Endothelial cell of umbilical vein (primary cell): ENCODE measurements around the gene SERPINA12. TPM values are rescaled to one million over a fixed set of nuclear protein-coding genes. Genes with fewer than 3 reads are reported as not detected.

ENCODE experiments used
- BruUV-seq: library from RNA; stranded (reverse); fragments of 400-500 nt; replicated peaks from 2 replicates; lab custom pipeline; 2021; lab: Mats Ljungman, UMichigan
- CTCF ChIA-PET: fragments of 300-600, 350-600 bp; sonication (Branson Sonifier 250); formaldehyde crosslinking; loops from one replicate; lab custom pipeline; 2021; ENCODE audit warnings: antibody characterized with exemption, inconsistent platforms; lab: Charles Lee
- POLR2A ChIA-PET: fragments of 300-600, 350-600 bp; sonication (Branson Sonifier 250); formaldehyde crosslinking; loops from one replicate; lab custom pipeline; 2021; ENCODE audit warnings: antibody characterized with exemption, inconsistent platforms; lab: Charles Lee
- DNase-seq: peaks from one replicate; pipeline ENCODE4 v3.0.0-alpha.2; 2011; ENCODE audit warnings: low read depth, low spot score
- FAIRE-seq: peaks from 2 replicates; lab custom pipeline; 2011; peaks lifted over from hg19 to GRCh38; lab: Jason Lieb, UNC
- H2AFZ ChIP-seq: 2 replicates; pipeline ENCODE4 v1.6.0; 2012; ENCODE audit warnings: low read depth, low read length, control low read depth, inconsistent platforms
- H3K27ac ChIP-seq: 2 replicates; pipeline ENCODE4 v1.5.1; 2011; ENCODE audit warnings: low read depth, mild to moderate bottlenecking, control low read depth, low read length, moderate library complexity; ENCODE audit not compliant: insufficient read depth
- H3K27me3 ChIP-seq, 2 experiments: 2 replicates each; pipeline versions ENCODE4 v1.6.0 to v1.6.1; 2011; ENCODE audit warnings: low read length in 2 of 2, mixed read lengths in 1 of 2; ENCODE audit not compliant: control insufficient read depth in 2 of 2, insufficient read depth in 2 of 2
- H3K36me3 ChIP-seq, 2 experiments: 2 replicates in 1 of 2; 3 replicates in 1 of 2; pipeline ENCODE4 v1.5.1; 2011; ENCODE audit warnings: low read length in 2 of 2, mild to moderate bottlenecking in 1 of 2, moderate library complexity in 1 of 2; ENCODE audit not compliant: control insufficient read depth in 2 of 2, insufficient read depth in 2 of 2; ENCODE audit errors: extremely low read depth in 1 of 2
- H3K4me1 ChIP-seq: 3 replicates; pipeline ENCODE4 v1.5.1; 2011; ENCODE audit warnings: mild to moderate bottlenecking, low read length; ENCODE audit not compliant: control insufficient read depth, insufficient read depth; ENCODE audit errors: extremely low read depth
- H3K4me2 ChIP-seq: 2 replicates; pipeline ENCODE4 v1.6.1; 2011; ENCODE audit warnings: low read length, control low read depth, mixed read lengths; ENCODE audit not compliant: insufficient read depth
- H3K4me3 ChIP-seq, 3 experiments: fragments of 200-600 bp in 1 of 3; sonication (generic), shearing (Covaris generic) in 1 of 3; replicated peaks in 1 of 3; 2 replicates each; pipeline ENCODE4 v1.5.1; 2011 to 2016; ENCODE audit warnings: control low read depth in 3 of 3, low read length in 3 of 3, mild to moderate bottlenecking in 2 of 3, inconsistent platforms in 1 of 3, low read depth in 1 of 3, moderate library complexity in 1 of 3; ENCODE audit not compliant: insufficient read depth in 1 of 3
- H3K79me2 ChIP-seq: 2 replicates; pipeline ENCODE4 v1.6.0; 2012; ENCODE audit warnings: low read length, inconsistent platforms; ENCODE audit not compliant: control insufficient read depth, insufficient read depth
- H3K9ac ChIP-seq: replicated peaks from 2 replicates; pipeline ENCODE3; 2011; ENCODE audit warnings: low read length, control low read depth; ENCODE audit not compliant: insufficient read depth; ENCODE audit errors: extremely low read depth
- H3K9me1 ChIP-seq: replicated peaks from 3 replicates; pipeline ENCODE4 v1.6.0; 2011; ENCODE audit warnings: mild to moderate bottlenecking, low read length; ENCODE audit not compliant: control insufficient read depth, insufficient read depth; ENCODE audit errors: extremely low read depth
- H3K9me3 ChIP-seq: replicated peaks from 2 replicates; pipeline ENCODE4 v1.5.1; 2012; ENCODE audit warnings: low read length, inconsistent platforms; ENCODE audit not compliant: control insufficient read depth, insufficient read depth
- H4K20me1 ChIP-seq: replicated peaks from 2 replicates; pipeline ENCODE3; 2011; ENCODE audit warnings: mild to moderate bottlenecking, low read length; ENCODE audit not compliant: control insufficient read depth, insufficient read depth; ENCODE audit errors: extremely low read depth
- EZH2 ChIP-seq: IDR thresholded peaks from 2 replicates; pipeline ENCODE4 v1.6.1; 2012; ENCODE audit warnings: borderline replicate concordance, low read depth, mild to moderate bottlenecking, moderate library complexity, low read length, inconsistent platforms; ENCODE audit not compliant: severe bottlenecking
- JUN ChIP-seq: IDR thresholded peaks from 2 replicates; pipeline ENCODE4 v1.6.1; 2011; ENCODE audit warnings: borderline replicate concordance, low read depth; ENCODE audit not compliant: insufficient read length, insufficient read depth
- MAX ChIP-seq: IDR thresholded peaks from 2 replicates; pipeline ENCODE4 v1.6.1; 2011; ENCODE audit not compliant: insufficient read depth, insufficient read length
- MYC ChIP-seq: IDR thresholded peaks from one replicate; pipeline ENCODE4 v1.6.1; 2011; ENCODE audit warnings: mild to moderate bottlenecking, low read depth, low read length
- POLR2A ChIP-seq: IDR thresholded peaks from 2 replicates; pipeline ENCODE4 v1.6.1; 2012; ENCODE audit warnings: low read depth, mild to moderate bottlenecking, control low read depth, low read length
- POLR2AphosphoS5 ChIP-seq: IDR thresholded peaks from 2 replicates; pipeline ENCODE4 v1.6.1; 2012; ENCODE audit warnings: low read depth, mild to moderate bottlenecking, control low read depth, low read length, moderate library complexity; ENCODE audit not compliant: insufficient read depth
- dilution Hi-C: fragments of 300-500 bp; cut with MboI; formaldehyde crosslinking; loops from one replicate; pipeline ENCODE4 v1.15.0; 2019; ENCODE audit warnings: low sequenced_read_pairs; ENCODE audit not compliant: extremely low pct_ligation_motif_present
- intact Hi-C: fragments of 100-400 bp; cut with micrococcal nuclease; formaldehyde crosslinking; loops from one replicate; pipeline ENCODE4 v1.10.0; 2022
- polyA plus RNA-seq, 4 experiments: library from polyadenylated mRNA; depleted of rRNA in 3 of 4; stranded (reverse) in 3 of 4; unstranded in 1 of 4; fragments of >200 nt; gene quantifications; 2 replicates each; pipeline versions ENCODE4 v1.2.1 to v1.2.3, GENCODE V29; 2011 to 2012; ENCODE audit warnings: missing spikeins in 1 of 4
- total RNA-seq: library from RNA; stranded (reverse); gene quantifications from 2 replicates; pipeline ENCODE4 v1.2.3, GENCODE V29; 2021
- TF ChIP-seq, protein P1 (sequence below), 2 donors: IDR thresholded peaks; 1 replicate in 1 of 2; 2 replicates in 1 of 2; pipeline ENCODE4 v1.5.1; 2011; ENCODE audit warnings: low read length in 2 of 2, mild to moderate bottlenecking in 2 of 2, moderate library complexity in 2 of 2, control low read depth in 1 of 2, inconsistent platforms in 1 of 2, low read depth in 1 of 2; ENCODE audit not compliant: insufficient read depth in 1 of 2; ENCODE audit errors: extremely low read depth in 1 of 2

The SERPINA12 gene
- total and polyA plus RNA-seq, 2 donors (not counting 3 experiments of a cell fraction or from before 2014, with no cell fraction given) = not detected

GRCh38 chr14:94481468-94482131 lies 27.7 kb downstream of the SERPINA12 start:
- H3K4me1 ChIP-seq = no peaks in the 10 kb centered on the region
- no peak overlapping the region for H3K4me2 ChIP-seq
- BruUV-seq = no TSS peak
- H3K4me3 ChIP-seq = no peak overlapping the region
- no peaks in the 10 kb centered on the region for H3K36me3 ChIP-seq
- H3K9me1 ChIP-seq = no peaks in the 10 kb centered on the region
- no peak overlapping the region for H2AFZ ChIP-seq
- H3K27me3 ChIP-seq = no peaks in the 10 kb centered on the region
- no peak overlapping the region for H3K27ac ChIP-seq
- no peak for FAIRE-seq
- POLR2A ChIA-PET = no interaction called here
- no peaks in the 10 kb centered on the region for H3K9me3 ChIP-seq
- intact Hi-C loops = no loop called here
- H3K9ac ChIP-seq = no peak overlapping the region
- H4K20me1 ChIP-seq = no peaks in the 10 kb centered on the region
- dilution Hi-C loops = no loop called here
- TF ChIP-seq POLR2A (no peak), MYC (no peak), JUN (no peak), EZH2 (no peak)
- TF ChIP-seq, protein P1, sequence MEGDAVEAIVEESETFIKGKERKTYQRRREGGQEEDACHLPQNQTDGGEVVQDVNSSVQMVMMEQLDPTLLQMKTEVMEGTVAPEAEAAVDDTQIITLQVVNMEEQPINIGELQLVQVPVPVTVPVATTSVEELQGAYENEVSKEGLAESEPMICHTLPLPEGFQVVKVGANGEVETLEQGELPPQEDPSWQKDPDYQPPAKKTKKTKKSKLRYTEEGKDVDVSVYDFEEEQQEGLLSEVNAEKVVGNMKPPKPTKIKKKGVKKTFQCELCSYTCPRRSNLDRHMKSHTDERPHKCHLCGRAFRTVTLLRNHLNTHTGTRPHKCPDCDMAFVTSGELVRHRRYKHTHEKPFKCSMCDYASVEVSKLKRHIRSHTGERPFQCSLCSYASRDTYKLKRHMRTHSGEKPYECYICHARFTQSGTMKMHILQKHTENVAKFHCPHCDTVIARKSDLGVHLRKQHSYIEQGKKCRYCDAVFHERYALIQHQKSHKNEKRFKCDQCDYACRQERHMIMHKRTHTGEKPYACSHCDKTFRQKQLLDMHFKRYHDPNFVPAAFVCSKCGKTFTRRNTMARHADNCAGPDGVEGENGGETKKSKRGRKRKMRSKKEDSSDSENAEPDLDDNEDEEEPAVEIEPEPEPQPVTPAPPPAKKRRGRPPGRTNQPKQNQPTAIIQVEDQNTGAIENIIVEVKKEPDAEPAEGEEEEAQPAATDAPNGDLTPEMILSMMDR (IDR thresholded peaks at IDR 0.05; ENCODE audit: extremely low read depth in 1 of 2, insufficient read depth in 1 of 2, low read depth in 1 of 2, low read length in 2 of 2) = no peak
- no peak for DNase-seq
- H3K79me2 ChIP-seq = no peaks in the 10 kb centered on the region
- CTCF ChIA-PET = no interaction called here

GRCh38 chr14:94480809-94481208 lies 28.5 kb downstream of the SERPINA12 start:
- Histone ChIP-seq H3K9ac (no peak overlapping the region), H3K27me3 (no peaks in the 10 kb centered on the region), H4K20me1 (no peaks in the 10 kb centered on the region), H3K27ac (no peak overlapping the region), H2AFZ (no peak overlapping the region), H3K4me3 (no peak overlapping the region), H3K36me3 (no peaks in the 10 kb centered on the region), H3K9me1 (no peaks in the 10 kb centered on the region), H3K79me2 (no peaks in the 10 kb centered on the region), H3K9me3 (no peaks in the 10 kb centered on the region), H3K4me2 (no peak overlapping the region), H3K4me1 (no peaks in the 10 kb centered on the region)
- intact Hi-C loops = no loop called here
- BruUV-seq = no TSS peak
- TF ChIP-seq EZH2 (no peak), POLR2A (no peak), MYC (no peak), MAX (no peak), POLR2AphosphoS5 (no peak)
- TF ChIP-seq, protein P1 (IDR thresholded peaks at IDR 0.05; ENCODE audit: extremely low read depth in 1 of 2, insufficient read depth in 1 of 2, low read depth in 1 of 2, low read length in 2 of 2) = no peak
- ChIA-PET CTCF (no interaction called here), POLR2A (no interaction called here)
- no peak for DNase-seq
- dilution Hi-C loops = no loop called here
- no peak for FAIRE-seq
